ENCODE measurements around the gene PNMA6A.
"Not testable (repeated sequence)": the region's sequence is repeated elsewhere in the genome, so short reads cannot be mapped to it uniquely, and the experiment has no call there.

Gene PNMA6A

GRCh38 chrX:153071909-153072583 is at the start of gene PNMA6A:
Gene PNMA6A (plus strand): TSS chrX:153072454. CDS start chrX:153073063, 609 bp downstream.
- not testable (repeated sequence) for DNase-seq

GRCh38 chrX:153026501-153026900 is 45.8 kb upstream of the PNMA6A start:
- not testable (repeated sequence) for DNase-seq

GRCh38 chrX:153028487-153028886 is 43.8 kb upstream of the PNMA6A start:
- not testable (repeated sequence) for DNase-seq

- no peak for DNase-seq
Observed at GRCh38 chrX:153029162-153029561, 43.1 kb upstream of the PNMA6A start.

GRCh38 chrX:153029875-153030274 is 42.4 kb upstream of the PNMA6A start:
- no peak for DNase-seq

GRCh38 chrX:153030801-153031200 is 41.5 kb upstream of the PNMA6A start:
- no peak for DNase-seq

- peak; percentile 63 for DNase-seq
Observed at GRCh38 chrX:153032397-153033118, 39.7 kb upstream of the PNMA6A start.

GRCh38 chrX:153049093-153049492 is 23.2 kb upstream of the PNMA6A start:
- DNase-seq: no peak

- DNase-seq: no peak
Observed at GRCh38 chrX:153052534-153052933, 19.7 kb upstream of the PNMA6A start.

- peak; percentile 2 for DNase-seq
Observed at GRCh38 chrX:153055871-153056749, 16.1 kb upstream of the PNMA6A start, which contains the start of gene PNMA3. Gene PNMA3 (plus strand): TSS chrX:153056470. CDS start chrX:153057056, 586 bp downstream.

- DNase-seq: no peak
Observed at GRCh38 chrX:153057281-153057680, 15.0 kb upstream of the PNMA6A start.

GRCh38 chrX:153059191-153060094 is 12.8 kb upstream of the PNMA6A start:
- DNase-seq: no peak

- DNase-seq: no peak
Observed at GRCh38 chrX:153060095-153060445, 12.2 kb upstream of the PNMA6A start.

- no peak for DNase-seq
Observed at GRCh38 chrX:153061732-153062131, 10.5 kb upstream of the PNMA6A start.

GRCh38 chrX:153063315-153063714 is 8.9 kb upstream of the PNMA6A start:
- no peak for DNase-seq

- DNase-seq: no peak
Observed at GRCh38 chrX:153064061-153064460, 8.2 kb upstream of the PNMA6A start.

GRCh38 chrX:153065389-153065788 is 6.9 kb upstream of the PNMA6A start:
- DNase-seq: no peak

- not testable (repeated sequence) for DNase-seq
Observed at GRCh38 chrX:153066402-153066801, 5.9 kb upstream of the PNMA6A start.

- not testable (repeated sequence) for DNase-seq
Observed at GRCh38 chrX:153073331-153073730, 1.1 kb downstream of the PNMA6A start.

GRCh38 chrX:153074262-153074899 is 2.1 kb downstream of the PNMA6A start:
- no peak for DNase-seq

- DNase-seq: no peak
Observed at GRCh38 chrX:153074935-153075334, 2.7 kb downstream of the PNMA6A start.

- no peak for DNase-seq
Observed at GRCh38 chrX:153075366-153075765, 3.1 kb downstream of the PNMA6A start.

Data from stimulated activated CD4-positive, alpha-beta T cell treated with anti-CD3 and anti-CD28 coated beads, Interleukin-4, amount 100 ng/mL, for 1 hour (primary cell).